Mesenchymal stem cell (in vitro differentiated cells and primary cell): Measurements from ENCODE around the gene RAD51B.

ENCODE experiments used
- DNase-seq: peaks from one replicate; pipeline ENCODE4 v3.0.0-alpha.2; 2013
- H2AFZ ChIP-seq: one replicate; pipeline ENCODE4 v1.6.1; 2013; ENCODE audit warnings: low read depth, mild to moderate bottlenecking, control low read depth, inconsistent platforms, low read length, moderate library complexity
- H2AK5ac ChIP-seq: 2 replicates; pipeline ENCODE4 v1.6.1; 2013; ENCODE audit warnings: low read length, moderate library complexity, mild to moderate bottlenecking, inconsistent platforms; ENCODE audit not compliant: severe bottlenecking
- H2BK120ac ChIP-seq: one replicate; pipeline ENCODE4 v1.6.1; 2013; ENCODE audit warnings: low read depth, mild to moderate bottlenecking, inconsistent platforms, low read length, moderate library complexity
- H2BK12ac ChIP-seq, 2 experiments: one replicate each; pipeline ENCODE4 v1.6.1; 2013; ENCODE audit warnings: inconsistent platforms in 2 of 2, low read length in 2 of 2, mild to moderate bottlenecking in 2 of 2, moderate library complexity in 2 of 2, control low read depth in 1 of 2
- H2BK15ac ChIP-seq: one replicate; pipeline ENCODE4 v1.6.1; 2013; ENCODE audit warnings: mild to moderate bottlenecking, low read depth, inconsistent platforms; ENCODE audit not compliant: poor library complexity, severe bottlenecking
- H2BK5ac ChIP-seq: 2 replicates; pipeline ENCODE4 v1.6.1; 2013; ENCODE audit warnings: low read depth, mild to moderate bottlenecking, low read length, control low read depth, inconsistent platforms; ENCODE audit not compliant: poor library complexity, severe bottlenecking
- H3K14ac ChIP-seq, 2 experiments: one replicate each; pipeline ENCODE4 v1.6.1; 2013; ENCODE audit warnings: inconsistent platforms in 2 of 2, low read length in 2 of 2, control low read depth in 1 of 2, mild to moderate bottlenecking in 1 of 2, moderate library complexity in 1 of 2
- H3K18ac ChIP-seq, 2 experiments: one replicate each; pipeline ENCODE4 v1.6.1; 2013; ENCODE audit warnings: inconsistent platforms in 2 of 2, low read length in 2 of 2, control low read depth in 1 of 2, low read depth in 1 of 2, mild to moderate bottlenecking in 1 of 2
- H3K23ac ChIP-seq, 2 experiments: one replicate each; pipeline ENCODE4 v1.6.1; 2013; ENCODE audit warnings: inconsistent platforms in 2 of 2, low read length in 2 of 2, mild to moderate bottlenecking in 2 of 2, moderate library complexity in 2 of 2, control low read depth in 1 of 2
- H3K27ac ChIP-seq: 2 replicates; pipeline ENCODE4 v1.5.1; 2013; ENCODE audit warnings: mild to moderate bottlenecking, moderate library complexity, low read length, control low read depth, inconsistent platforms; ENCODE audit not compliant: poor library complexity, severe bottlenecking
- H3K27me3 ChIP-seq, 2 experiments: 2 replicates each; pipeline versions ENCODE4 v1.6.1 to v1.7.0; 2013; ENCODE audit warnings: low read length in 2 of 2, mild to moderate bottlenecking in 2 of 2, moderate library complexity in 2 of 2, control low read depth in 1 of 2, inconsistent platforms in 1 of 2; ENCODE audit not compliant: control insufficient read depth in 1 of 2, insufficient read depth in 1 of 2
- H3K36me3 ChIP-seq, 2 experiments: 2 replicates each; pipeline versions ENCODE4 v1.6.1 to v1.7.0; 2013; ENCODE audit warnings: low read length in 2 of 2, control low read depth in 1 of 2, inconsistent platforms in 1 of 2, low read depth in 1 of 2, mild to moderate bottlenecking in 1 of 2; ENCODE audit not compliant: insufficient read depth in 2 of 2, control insufficient read depth in 1 of 2
- H3K4ac ChIP-seq, 2 experiments: one replicate each; pipeline ENCODE4 v1.6.1; 2013; ENCODE audit warnings: inconsistent platforms in 2 of 2, low read length in 2 of 2, mild to moderate bottlenecking in 2 of 2, moderate library complexity in 2 of 2, control low read depth in 1 of 2, low read depth in 1 of 2
- H3K4me1 ChIP-seq: 2 replicates; pipeline ENCODE4 v1.6.1; 2013; ENCODE audit warnings: low read depth, low read length, control low read depth; ENCODE audit not compliant: control insufficient read depth, insufficient read depth
- H3K4me2 ChIP-seq: 2 replicates; pipeline ENCODE4 v1.6.1; 2013; ENCODE audit warnings: low read length, mild to moderate bottlenecking, inconsistent platforms; ENCODE audit not compliant: poor library complexity, severe bottlenecking
- H3K4me3 ChIP-seq, 2 experiments: 2 replicates each; pipeline versions ENCODE4 v1.5.1 to v1.7.0; 2013; ENCODE audit warnings: low read length in 2 of 2, mild to moderate bottlenecking in 2 of 2, control low read depth in 1 of 2, low read depth in 1 of 2; ENCODE audit not compliant: insufficient read depth in 1 of 2
- H3K79me1 ChIP-seq: replicated peaks from 2 replicates; pipeline ENCODE4 v1.6.1; 2013; ENCODE audit warnings: mild to moderate bottlenecking, control low read depth, low read length, inconsistent platforms; ENCODE audit not compliant: poor library complexity, severe bottlenecking
- H3K9ac ChIP-seq: 2 replicates; pipeline ENCODE4 v1.7.0; 2013; ENCODE audit warnings: mild to moderate bottlenecking, low read length, moderate library complexity
- H3K9me3 ChIP-seq: 2 replicates; pipeline ENCODE4 v1.7.0; 2013; ENCODE audit warnings: mild to moderate bottlenecking, low read length; ENCODE audit not compliant: control insufficient read depth
- H4K8ac ChIP-seq: one replicate; pipeline ENCODE4 v1.6.1; 2013; ENCODE audit warnings: inconsistent platforms, mild to moderate bottlenecking, low read length, moderate library complexity
- H4K91ac ChIP-seq: one replicate; pipeline ENCODE4 v1.6.1; 2013; ENCODE audit warnings: mild to moderate bottlenecking, low read length, inconsistent platforms
- WGBS: methylation state at CpG from one replicate; pipeline ENCODE4 v1.1.7; 2013; ENCODE audit warnings: mixed read lengths; 5-methylcytosine and 5-hydroxymethylcytosine counted together

Gene RAD51B

GRCh38 chr14:68374682-68375081, 555.1 kb downstream of the RAD51B start:
- Histone ChIP-seq H3K23ac (no peak overlapping the region), H2AK5ac (no peak overlapping the region), H3K36me3 (no peaks in the 10 kb centered on the region), H3K9me3 (no peaks in the 10 kb centered on the region), H3K4me1 (no peaks in the 10 kb centered on the region), H2BK5ac (no peak overlapping the region), H2BK15ac (no peak overlapping the region), H3K9ac (no peak overlapping the region), H3K14ac (no peak overlapping the region), H2BK12ac (peak overlapping the region in 1 of 2 experiments; percentile 37), H3K27me3 (no peaks in the 10 kb centered on the region), H3K79me1 (no peaks in the 10 kb centered on the region), H3K27ac (no peak overlapping the region), H3K4me3 (no peak overlapping the region), H3K4ac (no peak overlapping the region), H2BK120ac (no peak overlapping the region), H2AFZ (no peak overlapping the region), H3K4me2 (no peak overlapping the region), H4K91ac (no peak overlapping the region), H3K18ac (no peak overlapping the region), H4K8ac (no peak overlapping the region)
- no peak for DNase-seq
- WGBS = 81% methylated on average over 7 of the region's 7 CpGs

DNA sequence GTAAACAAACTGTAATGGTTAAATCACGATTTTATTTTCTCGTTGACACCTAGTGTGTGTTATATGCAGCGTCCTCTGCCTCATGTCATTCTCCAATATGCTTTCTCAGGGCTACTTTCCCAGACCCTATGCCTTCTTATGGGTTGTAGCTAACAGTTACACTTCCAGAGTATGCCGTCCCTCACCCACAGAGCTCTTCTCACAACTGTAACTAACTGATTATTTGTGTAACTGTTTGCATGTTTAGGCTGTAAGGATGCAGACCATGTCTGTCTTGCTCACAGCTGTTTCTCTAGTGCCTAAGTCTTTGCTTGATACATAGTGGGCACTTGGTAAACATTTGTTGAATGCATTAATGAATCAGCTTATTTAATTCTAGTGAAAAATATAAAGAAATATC, 555.8 kb downstream of the RAD51B start:
- Histone ChIP-seq H2BK5ac (no peak overlapping the region), H3K36me3 (no peaks in the 10 kb centered on the region), H4K91ac (no peak overlapping the region), H3K27ac (no peak overlapping the region), H2BK120ac (no peak overlapping the region), H2BK12ac (no peak overlapping the region), H3K79me1 (no peaks in the 10 kb centered on the region), H2AFZ (no peak overlapping the region), H2BK15ac (no peak overlapping the region), H3K4me1 (no peaks in the 10 kb centered on the region), H3K27me3 (no peaks in the 10 kb centered on the region), H3K4me2 (no peak overlapping the region), H3K9ac (no peak overlapping the region), H3K14ac (no peak overlapping the region), H3K4me3 (no peak overlapping the region), H4K8ac (no peak overlapping the region), H3K23ac (no peak overlapping the region), H3K9me3 (no peaks in the 10 kb centered on the region), H2AK5ac (no peak overlapping the region), H3K18ac (peak overlapping the region in 1 of 2 experiments; percentile 35), H3K4ac (no peak overlapping the region)
- DNase-seq = no peak
- 73% methylated on average over 4 of the region's 4 CpGs for WGBS

DNA sequence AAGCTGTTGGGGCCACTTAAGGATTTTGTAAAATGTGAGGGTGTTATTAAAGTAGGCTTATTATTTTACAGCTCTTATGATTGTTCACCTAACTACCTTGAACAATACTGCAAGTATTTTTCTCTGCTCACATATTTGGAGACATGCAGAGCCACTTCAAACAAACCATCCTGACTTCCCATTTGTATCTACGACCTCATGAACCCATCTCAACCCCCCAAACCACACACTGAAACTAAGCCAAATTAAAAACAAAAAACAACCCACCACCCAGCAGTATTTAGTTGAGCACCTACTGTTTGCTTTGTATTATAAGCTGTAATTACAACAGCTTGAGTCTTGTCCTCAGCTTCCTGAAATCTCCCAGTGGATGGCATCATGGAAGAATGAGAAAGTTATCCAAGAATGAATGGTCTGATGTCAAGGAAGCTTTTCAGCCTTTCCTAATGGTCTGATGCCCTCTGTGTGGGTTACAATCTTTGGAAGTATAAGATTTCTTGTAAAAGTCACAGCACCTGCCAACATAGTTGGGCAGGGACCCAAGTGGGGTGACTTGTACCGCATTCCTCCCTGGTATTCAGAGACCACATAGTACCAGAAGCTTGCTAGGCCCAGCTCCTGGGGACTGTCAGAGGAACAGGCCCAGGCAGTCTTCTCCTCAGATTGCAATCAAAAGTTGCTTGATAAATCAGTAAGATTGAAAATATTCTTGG, 556.6 kb downstream of the RAD51B start:
- no peak overlapping the region for H2BK15ac ChIP-seq
- no peak overlapping the region for H3K4ac ChIP-seq
- no peaks in the 10 kb centered on the region for H3K27me3 ChIP-seq
- no peak overlapping the region for H2BK12ac ChIP-seq
- WGBS = 93% methylated on average over 2 of the region's 2 CpGs
- no peak overlapping the region for H4K8ac ChIP-seq
- no peak overlapping the region for H3K27ac ChIP-seq
- no peak overlapping the region for H3K18ac ChIP-seq
- DNase-seq = no peak
- no peak overlapping the region for H3K9ac ChIP-seq
- H3K79me1 ChIP-seq = no peaks in the 10 kb centered on the region
- H2BK5ac ChIP-seq = no peak overlapping the region
- H3K14ac ChIP-seq = no peak overlapping the region
- no peak overlapping the region for H3K4me2 ChIP-seq
- H2AFZ ChIP-seq = no peak overlapping the region
- no peak overlapping the region for H2BK120ac ChIP-seq
- no peak overlapping the region for H4K91ac ChIP-seq
- no peak overlapping the region for H3K4me3 ChIP-seq
- no peak overlapping the region for H3K23ac ChIP-seq
- no peak overlapping the region for H2AK5ac ChIP-seq
- peaks cover under 1% of the 10 kb centered on the region for H3K4me1 ChIP-seq
- H3K9me3 ChIP-seq = no peaks in the 10 kb centered on the region
- no peaks in the 10 kb centered on the region for H3K36me3 ChIP-seq

- Histone ChIP-seq H3K14ac (no peak overlapping the region), H2BK5ac (no peak overlapping the region), H4K8ac (no peak overlapping the region), H3K36me3 (no peaks in the 10 kb centered on the region), H3K18ac (peak overlapping the region in 1 of 2 experiments; percentile 9), H4K91ac (no peak overlapping the region), H3K9me3 (no peaks in the 10 kb centered on the region), H3K27me3 (no peaks in the 10 kb centered on the region), H2BK12ac (no peak overlapping the region), H3K4me3 (no peak overlapping the region), H3K4me2 (no peak overlapping the region), H3K79me1 (no peaks in the 10 kb centered on the region), H3K23ac (no peak overlapping the region), H3K4ac (peak overlapping the region in 1 of 2 experiments; percentile 40), H3K4me1 (peaks cover 1% of the 10 kb centered on the region), H3K27ac (no peak overlapping the region), H2BK15ac (no peak overlapping the region), H2BK120ac (no peak overlapping the region), H3K9ac (peak overlapping the region; percentile 72), H2AK5ac (no peak overlapping the region), H2AFZ (no peak overlapping the region)
- no peak for DNase-seq
- WGBS = no CpG with 5 or more reads among the region's 1 CpG
Observed at GRCh38 chr14:68377006-68377405, 557.4 kb downstream of the RAD51B start.
